ENCODE measurements around the gene CCL26. TPM values are rescaled to one million over a fixed set of nuclear protein-coding genes. Genes with fewer than 3 reads are reported as not detected.
"Not testable (repeated sequence)": the region's sequence is repeated elsewhere in the genome, so short reads cannot be mapped to it uniquely, and the experiment has no call there.

Gene CCL26
- total RNA-seq = not detected in 2 replicates

GRCh38 chr7:75772081-75773077, at the start of gene CCL26:
Gene CCL26, minus strand, starts transcription at chr7:75772211. Its CDS starts 35 bp downstream, at chr7:75772176.
- DNase-seq = no peak

DNA sequence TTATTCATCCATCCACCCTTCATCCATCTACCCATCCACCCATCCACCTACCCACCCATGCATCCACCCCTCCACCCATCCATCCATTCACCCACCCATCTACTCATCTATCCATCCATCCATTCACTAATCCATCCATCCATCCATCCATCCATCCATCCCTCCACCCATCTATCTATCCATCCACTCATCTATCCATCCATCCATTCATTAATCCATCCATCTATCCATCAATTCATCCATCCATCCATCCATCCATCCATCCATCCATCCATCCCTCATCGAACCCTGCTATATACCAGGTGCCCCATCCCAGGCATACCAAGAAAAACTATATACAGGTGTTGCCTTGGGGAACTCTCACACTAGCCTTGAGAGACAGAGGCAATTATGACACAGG, 48.7 kb upstream of the CCL26 start:
- no peak for DNase-seq

GRCh38 chr7:75819711-75820110, 47.7 kb upstream of the CCL26 start:
- DNase-seq = no peak

DNA sequence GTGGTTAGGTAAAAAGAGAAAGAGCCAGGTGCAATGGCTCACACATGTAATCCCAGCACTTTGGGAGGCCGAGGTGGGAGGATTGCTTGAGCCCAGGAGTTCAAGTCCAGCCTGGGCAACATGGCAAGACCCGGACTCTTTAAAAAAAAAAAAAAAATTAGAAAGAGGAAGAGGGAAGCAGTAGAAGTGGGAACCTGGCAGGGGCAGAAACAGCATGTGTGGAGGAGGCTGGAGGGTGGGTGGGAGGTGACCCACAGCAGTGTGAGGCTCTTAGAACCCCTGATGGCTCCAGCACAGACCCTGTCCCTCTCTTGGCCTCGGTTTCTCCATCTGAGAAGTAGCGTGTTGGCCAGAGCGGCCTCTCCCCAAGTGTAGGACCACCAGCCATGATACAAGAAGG, 46.5 kb upstream of the CCL26 start:
- DNase-seq = no peak

- DNase-seq = no peak
These were observed 45.1 kb upstream of the CCL26 start for GRCh38 chr7:75817116-75817515.

GRCh38 chr7:75815418-75816064, 43.5 kb upstream of the CCL26 start:
- no peak for DNase-seq

GRCh38 chr7:75814407-75814947, 42.5 kb upstream of the CCL26 start:
- peak; percentile 38 for DNase-seq

- no peak for DNase-seq
These were observed 41.8 kb upstream of the CCL26 start, which contains the start of gene CCL24 for GRCh38 chr7:75813781-75814236. Gene CCL24, minus strand, starts transcription at chr7:75813806. Its CDS starts 91 bp downstream, at chr7:75813715.

GRCh38 chr7:75813084-75813483, 41.1 kb upstream of the CCL26 start:
- DNase-seq = no peak

DNA sequence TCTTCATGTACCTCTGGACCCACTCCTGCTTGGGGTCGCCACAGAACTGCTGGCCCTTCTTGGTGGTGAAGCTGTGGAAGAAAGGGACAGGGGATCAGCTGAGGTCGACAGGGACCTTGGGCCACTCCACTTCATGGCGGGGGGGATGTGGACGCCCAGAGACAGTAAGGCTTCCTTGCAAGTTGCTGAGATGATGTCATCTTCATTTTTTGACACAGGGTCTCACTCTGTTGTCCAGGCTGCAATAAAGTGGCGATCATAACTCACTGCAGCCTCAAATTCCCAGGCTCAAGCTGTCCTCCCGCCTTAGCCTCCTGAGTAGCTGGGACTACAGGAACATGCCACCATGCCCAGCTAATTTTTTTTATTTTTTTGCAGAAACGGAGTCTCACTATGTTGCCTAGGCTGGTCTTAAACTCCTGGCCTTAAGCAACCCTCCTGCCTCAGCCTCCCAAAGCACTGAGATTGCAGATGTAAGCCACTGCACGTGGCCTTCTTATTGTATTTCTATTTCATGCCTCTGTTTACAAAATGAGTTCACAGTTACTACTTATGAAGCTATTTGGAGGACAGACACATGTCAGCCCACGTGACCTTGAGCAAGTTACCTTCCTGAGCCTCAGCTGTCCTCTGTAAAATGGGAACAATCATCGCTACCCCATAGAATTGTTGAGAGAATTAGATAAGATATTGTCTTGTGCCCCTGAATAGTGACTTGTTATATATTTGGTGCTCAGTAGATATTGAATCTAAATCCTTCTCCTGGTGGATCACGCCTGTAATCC, 40.1 kb upstream of the CCL26 start:
- no peak for DNase-seq

DNA sequence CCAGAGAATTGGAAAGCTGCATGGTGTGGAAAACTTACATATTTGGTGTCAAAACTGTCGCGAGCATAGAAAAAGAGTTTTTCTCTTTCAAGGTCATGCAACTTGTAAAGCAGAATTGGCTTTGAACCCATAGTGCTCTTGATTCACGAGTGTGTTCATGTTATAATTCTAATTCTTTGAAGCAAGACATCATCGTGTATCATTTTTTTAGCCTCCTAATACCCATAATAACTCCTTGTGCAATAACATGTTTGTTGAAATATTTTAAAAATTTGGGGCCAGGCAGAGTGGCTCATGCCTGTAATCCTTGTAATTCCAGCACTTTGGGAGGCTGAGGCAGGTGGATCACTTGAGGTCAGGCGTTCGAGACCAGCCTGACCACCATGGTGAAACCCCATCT, 37.4 kb upstream of the CCL26 start:
- no peak for DNase-seq

DNA sequence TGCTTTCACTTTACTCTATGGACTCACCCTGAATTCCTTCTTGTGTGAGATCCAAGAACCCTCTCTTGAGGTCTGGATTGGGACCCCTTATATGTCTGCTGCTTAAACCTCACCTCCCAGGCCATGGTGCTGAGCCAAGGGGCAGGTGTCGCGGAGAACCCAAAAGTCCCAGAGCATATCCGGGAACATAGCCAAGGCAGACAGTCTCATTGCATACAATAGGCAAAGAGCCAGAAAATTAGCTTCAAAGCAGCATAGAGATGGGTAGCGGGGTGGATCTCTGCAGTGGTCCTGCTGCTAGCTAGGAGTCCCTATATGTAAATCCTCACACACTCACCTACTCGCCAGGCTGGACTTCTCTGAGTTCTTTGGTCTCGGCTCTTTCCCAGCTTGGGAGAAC, 36.1 kb upstream of the CCL26 start:
- no peak for DNase-seq

GRCh38 chr7:75807452-75807851, 35.4 kb upstream of the CCL26 start:
- no peak for DNase-seq

DNA sequence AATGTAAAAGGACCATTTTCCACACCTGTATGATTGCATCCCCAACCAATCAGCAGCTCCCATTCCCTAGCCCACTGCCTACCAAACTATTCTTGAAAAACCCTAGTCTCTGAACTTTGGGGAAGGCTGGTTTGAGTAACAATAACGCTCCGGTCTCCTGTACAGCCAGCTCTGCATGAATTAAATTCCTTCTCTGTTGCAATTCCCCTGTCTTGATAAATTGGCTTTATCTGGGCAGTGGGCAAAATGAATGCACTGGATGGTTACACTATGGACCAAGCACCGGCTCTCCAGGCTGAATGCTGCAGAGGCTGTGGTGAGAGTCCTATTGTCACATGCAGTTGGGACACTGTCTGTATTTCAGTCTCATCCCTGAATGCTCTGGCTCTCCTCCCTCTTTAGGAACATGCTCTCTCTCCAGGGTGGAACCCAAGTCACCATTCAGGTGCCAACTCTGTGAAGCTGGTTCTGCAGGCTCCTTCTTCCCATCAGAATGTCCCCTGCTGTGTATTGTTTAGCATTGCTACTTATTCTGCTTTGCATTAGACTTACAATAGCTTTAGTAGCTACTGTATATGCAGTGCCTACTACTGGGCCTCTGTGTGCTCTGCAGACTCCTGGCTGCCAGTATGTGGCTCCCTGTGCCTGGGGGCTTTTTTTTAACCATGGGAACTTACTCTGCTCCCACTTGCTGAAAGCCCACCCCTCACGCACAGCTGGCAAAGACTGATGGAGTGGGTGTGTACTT, 34.7 kb upstream of the CCL26 start:
- DNase-seq = no peak

GRCh38 chr7:75804705-75805104, 32.7 kb upstream of the CCL26 start:
- DNase-seq = no peak

- DNase-seq = no peak
These were observed 32.0 kb upstream of the CCL26 start for GRCh38 chr7:75804004-75804403.

- DNase-seq = no peak
These were observed 30.5 kb upstream of the CCL26 start for GRCh38 chr7:75802552-75802821.

- no peak for DNase-seq
These were observed 26.8 kb upstream of the CCL26 start for GRCh38 chr7:75798770-75799169.

DNA sequence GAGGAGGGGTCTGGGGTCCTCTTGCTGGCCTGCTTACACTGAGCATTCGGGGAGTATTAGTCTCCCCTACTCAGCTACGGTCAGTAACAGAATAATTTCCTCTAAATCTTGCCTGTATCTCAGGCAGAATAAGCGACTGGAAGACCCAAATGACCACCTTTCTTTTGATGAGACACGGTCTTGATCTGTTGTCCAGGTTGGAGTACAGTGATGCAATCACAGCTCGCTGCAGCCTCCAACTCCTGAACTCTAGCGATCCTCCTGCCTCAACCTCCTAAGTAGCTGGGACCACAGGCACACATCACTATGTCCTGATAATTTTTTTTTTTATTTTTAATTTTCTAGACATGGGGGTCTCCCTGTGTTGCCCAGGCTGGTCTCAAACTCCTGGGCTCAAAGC, 24.4 kb upstream of the CCL26 start:
- no peak for DNase-seq

- DNase-seq = no peak
These were observed 23.8 kb upstream of the CCL26 start for GRCh38 chr7:75795831-75796285.

GRCh38 chr7:75793676-75794075, 21.7 kb upstream of the CCL26 start:
- no peak for DNase-seq

DNA sequence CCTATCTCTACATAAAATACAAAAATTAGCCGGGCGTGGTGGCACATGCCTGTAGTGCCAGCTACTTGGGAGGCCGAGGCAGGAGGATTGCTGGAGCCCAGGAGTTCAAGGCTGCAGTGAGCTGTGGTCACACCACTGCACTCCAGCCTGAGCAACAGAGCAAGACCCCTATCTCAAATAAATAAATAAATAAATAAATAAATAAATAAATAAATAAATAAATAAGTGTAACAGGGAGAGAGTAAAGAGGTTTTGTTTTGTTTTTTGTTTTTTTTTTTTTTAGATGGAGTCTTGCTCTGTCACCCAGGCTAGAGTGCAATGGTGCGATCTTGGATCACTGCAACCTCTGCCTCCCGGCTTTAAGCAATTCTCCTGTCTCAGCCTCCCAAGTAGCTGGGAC, 20.6 kb upstream of the CCL26 start:
- DNase-seq = not testable (repeated sequence)

Data from dermis blood vessel endothelial cell (primary cell).